ENCODE results near the gene LILRA5.

Gene LILRA5

GRCh38 chr19:54307389-54308020 lies 5.5 kb downstream of the LILRA5 start:
- Histone ChIP-seq H3K36me3 (ENCODE audit: control insufficient read depth in 1 of 2, insufficient read depth in 2 of 2, low read depth in 1 of 2, low read length in 2 of 2) (no peaks in the 10 kb centered on the region), H3K4me3 (ENCODE audit: insufficient read depth in 1 of 2, low read depth in 1 of 2, low read length in 2 of 2) (no peak overlapping the region), H3K27me3 (ENCODE audit: control insufficient read depth in 1 of 2, insufficient read depth in 1 of 2, low read length in 2 of 2) (peaks cover 0 to 12% of the 10 kb centered on the region in 2 experiments), H2BK15ac (ENCODE audit: low read depth, poor library complexity, severe bottlenecking) (no peak overlapping the region), H3K14ac (ENCODE audit: low read length in 2 of 2) (no peak overlapping the region), H3K27ac (ENCODE audit: low read length, poor library complexity, severe bottlenecking) (no peak overlapping the region), H3K23ac (ENCODE audit: low read length in 2 of 2) (no peak overlapping the region), H2AK5ac (ENCODE audit: low read length, severe bottlenecking) (no peak overlapping the region), H3K9me3 (ENCODE audit: control insufficient read depth, low read length) (no peaks in the 10 kb centered on the region), H3K79me1 (replicated peaks; ENCODE audit: low read length, poor library complexity, severe bottlenecking) (no peaks in the 10 kb centered on the region), H3K18ac (ENCODE audit: low read depth in 1 of 2, low read length in 2 of 2) (no peak overlapping the region), H3K4me1 (ENCODE audit: control insufficient read depth, insufficient read depth, low read depth, low read length) (no peaks in the 10 kb centered on the region), H2BK5ac (ENCODE audit: low read depth, low read length, poor library complexity, severe bottlenecking) (no peak overlapping the region), H3K4me2 (ENCODE audit: low read length, poor library complexity, severe bottlenecking) (no peak overlapping the region), H3K9ac (ENCODE audit: low read length) (no peak overlapping the region), H4K91ac (ENCODE audit: low read length) (no peak overlapping the region), H4K8ac (ENCODE audit: low read length) (no peak overlapping the region), H2BK120ac (ENCODE audit: low read depth, low read length) (no peak overlapping the region), H3K4ac (ENCODE audit: low read depth in 1 of 2, low read length in 2 of 2) (no peak overlapping the region), H2AFZ (ENCODE audit: low read depth, low read length) (no peak overlapping the region), H2BK12ac (ENCODE audit: low read length in 2 of 2) (no peak overlapping the region)
- DNase-seq: no peak
- 86% methylated on average over 5 of the region's 5 CpGs for WGBS

- Histone ChIP-seq H2AFZ (ENCODE audit: low read depth, low read length) (no peak overlapping the region), H3K4me3 (ENCODE audit: insufficient read depth in 1 of 2, low read depth in 1 of 2, low read length in 2 of 2) (no peak overlapping the region), H3K27ac (ENCODE audit: low read length, poor library complexity, severe bottlenecking) (no peak overlapping the region), H3K36me3 (ENCODE audit: control insufficient read depth in 1 of 2, insufficient read depth in 2 of 2, low read depth in 1 of 2, low read length in 2 of 2) (no peaks in the 10 kb centered on the region), H3K27me3 (ENCODE audit: control insufficient read depth in 1 of 2, insufficient read depth in 1 of 2, low read length in 2 of 2) (peaks cover 0 to 3% of the 10 kb centered on the region in 2 experiments), H2BK120ac (ENCODE audit: low read depth, low read length) (no peak overlapping the region), H3K9me3 (ENCODE audit: control insufficient read depth, low read length) (no peaks in the 10 kb centered on the region), H3K4ac (ENCODE audit: low read depth in 1 of 2, low read length in 2 of 2) (no peak overlapping the region), H3K79me1 (replicated peaks; ENCODE audit: low read length, poor library complexity, severe bottlenecking) (no peaks in the 10 kb centered on the region), H3K14ac (ENCODE audit: low read length in 2 of 2) (no peak overlapping the region), H3K4me2 (ENCODE audit: low read length, poor library complexity, severe bottlenecking) (no peak overlapping the region), H2BK15ac (ENCODE audit: low read depth, poor library complexity, severe bottlenecking) (no peak overlapping the region), H3K18ac (ENCODE audit: low read depth in 1 of 2, low read length in 2 of 2) (no peak overlapping the region), H2BK5ac (ENCODE audit: low read depth, low read length, poor library complexity, severe bottlenecking) (no peak overlapping the region), H2AK5ac (ENCODE audit: low read length, severe bottlenecking) (no peak overlapping the region), H3K9ac (ENCODE audit: low read length) (no peak overlapping the region), H4K91ac (ENCODE audit: low read length) (no peak overlapping the region), H2BK12ac (ENCODE audit: low read length in 2 of 2) (no peak overlapping the region), H3K23ac (ENCODE audit: low read length in 2 of 2) (no peak overlapping the region), H4K8ac (ENCODE audit: low read length) (no peak overlapping the region), H3K4me1 (ENCODE audit: control insufficient read depth, insufficient read depth, low read depth, low read length) (no peaks in the 10 kb centered on the region)
- DNase-seq: no peak
- 81% methylated on average over 1 of the region's 1 CpG for WGBS
Measured at GRCh38 chr19:54305141-54305540, 7.8 kb downstream of the LILRA5 start.

- Histone ChIP-seq H2BK12ac (ENCODE audit: low read length in 2 of 2) (no peak overlapping the region), H3K14ac (ENCODE audit: low read length in 2 of 2) (no peak overlapping the region), H3K4me1 (ENCODE audit: control insufficient read depth, insufficient read depth, low read depth, low read length) (no peaks in the 10 kb centered on the region), H3K4me2 (ENCODE audit: low read length, poor library complexity, severe bottlenecking) (no peak overlapping the region), H3K27ac (ENCODE audit: low read length, poor library complexity, severe bottlenecking) (no peak overlapping the region), H2AK5ac (ENCODE audit: low read length, severe bottlenecking) (no peak overlapping the region), H3K23ac (ENCODE audit: low read length in 2 of 2) (no peak overlapping the region), H3K9ac (ENCODE audit: low read length) (no peak overlapping the region), H2BK5ac (ENCODE audit: low read depth, low read length, poor library complexity, severe bottlenecking) (no peak overlapping the region), H3K27me3 (ENCODE audit: control insufficient read depth in 1 of 2, insufficient read depth in 1 of 2, low read length in 2 of 2) (peaks cover 0 to 11% of the 10 kb centered on the region in 2 experiments), H3K36me3 (ENCODE audit: control insufficient read depth in 1 of 2, insufficient read depth in 2 of 2, low read depth in 1 of 2, low read length in 2 of 2) (no peaks in the 10 kb centered on the region), H2AFZ (ENCODE audit: low read depth, low read length) (no peak overlapping the region), H2BK15ac (ENCODE audit: low read depth, poor library complexity, severe bottlenecking) (no peak overlapping the region), H4K91ac (ENCODE audit: low read length) (no peak overlapping the region), H3K9me3 (ENCODE audit: control insufficient read depth, low read length) (no peaks in the 10 kb centered on the region), H3K79me1 (replicated peaks; ENCODE audit: low read length, poor library complexity, severe bottlenecking) (no peaks in the 10 kb centered on the region), H3K4me3 (ENCODE audit: insufficient read depth in 1 of 2, low read depth in 1 of 2, low read length in 2 of 2) (no peak overlapping the region), H3K18ac (ENCODE audit: low read depth in 1 of 2, low read length in 2 of 2) (no peak overlapping the region), H2BK120ac (ENCODE audit: low read depth, low read length) (no peak overlapping the region), H3K4ac (ENCODE audit: low read depth in 1 of 2, low read length in 2 of 2) (no peak overlapping the region), H4K8ac (ENCODE audit: low read length) (no peak overlapping the region)
- WGBS: 71% methylated on average over 4 of the region's 4 CpGs
- DNase-seq: no peak
Measured at GRCh38 chr19:54302257-54302656, 10.7 kb downstream of the LILRA5 start.

GRCh38 chr19:54299515-54299914 lies 13.5 kb downstream of the LILRA5 start:
- no peak overlapping the region for H3K18ac ChIP-seq (ENCODE audit: low read depth in 1 of 2, low read length in 2 of 2)
- no peaks in the 10 kb centered on the region for H3K36me3 ChIP-seq (ENCODE audit: control insufficient read depth in 1 of 2, insufficient read depth in 2 of 2, low read depth in 1 of 2, low read length in 2 of 2)
- H2BK12ac ChIP-seq (ENCODE audit: low read length in 2 of 2): no peak overlapping the region
- no peak overlapping the region for H2BK120ac ChIP-seq (ENCODE audit: low read depth, low read length)
- no peak overlapping the region for H3K4me3 ChIP-seq (ENCODE audit: insufficient read depth in 1 of 2, low read depth in 1 of 2, low read length in 2 of 2)
- peaks cover 0 to 11% of the 10 kb centered on the region in 2 experiments for H3K27me3 ChIP-seq (ENCODE audit: control insufficient read depth in 1 of 2, insufficient read depth in 1 of 2, low read length in 2 of 2)
- no peak for DNase-seq
- no peak overlapping the region for H3K4ac ChIP-seq (ENCODE audit: low read depth in 1 of 2, low read length in 2 of 2)
- H4K8ac ChIP-seq (ENCODE audit: low read length): no peak overlapping the region
- no peak overlapping the region for H3K14ac ChIP-seq (ENCODE audit: low read length in 2 of 2)
- no peak overlapping the region for H4K91ac ChIP-seq (ENCODE audit: low read length)
- H2BK5ac ChIP-seq (ENCODE audit: low read depth, low read length, poor library complexity, severe bottlenecking): no peak overlapping the region
- H2BK15ac ChIP-seq (ENCODE audit: low read depth, poor library complexity, severe bottlenecking): no peak overlapping the region
- no peaks in the 10 kb centered on the region for H3K9me3 ChIP-seq (ENCODE audit: control insufficient read depth, low read length)
- no peaks in the 10 kb centered on the region for H3K79me1 ChIP-seq (replicated peaks; ENCODE audit: low read length, poor library complexity, severe bottlenecking)
- no peak overlapping the region for H3K4me2 ChIP-seq (ENCODE audit: low read length, poor library complexity, severe bottlenecking)
- no peak overlapping the region for H2AFZ ChIP-seq (ENCODE audit: low read depth, low read length)
- H3K23ac ChIP-seq (ENCODE audit: low read length in 2 of 2): no peak overlapping the region
- no peaks in the 10 kb centered on the region for H3K4me1 ChIP-seq (ENCODE audit: control insufficient read depth, insufficient read depth, low read depth, low read length)
- H2AK5ac ChIP-seq (ENCODE audit: low read length, severe bottlenecking): no peak overlapping the region
- 100% methylated on average over 1 of the region's 5 CpGs for WGBS
- H3K27ac ChIP-seq (ENCODE audit: low read length, poor library complexity, severe bottlenecking): no peak overlapping the region
- H3K9ac ChIP-seq (ENCODE audit: low read length): no peak overlapping the region
